ENCODE results near the gene BMP8B. TPM values are rescaled to one million over a fixed set of nuclear protein-coding genes. Genes with fewer than 3 reads are reported as not detected.

The BMP8B gene
- total RNA-seq, 1 donor from 2014 or later: 0.33 TPM

DNA sequence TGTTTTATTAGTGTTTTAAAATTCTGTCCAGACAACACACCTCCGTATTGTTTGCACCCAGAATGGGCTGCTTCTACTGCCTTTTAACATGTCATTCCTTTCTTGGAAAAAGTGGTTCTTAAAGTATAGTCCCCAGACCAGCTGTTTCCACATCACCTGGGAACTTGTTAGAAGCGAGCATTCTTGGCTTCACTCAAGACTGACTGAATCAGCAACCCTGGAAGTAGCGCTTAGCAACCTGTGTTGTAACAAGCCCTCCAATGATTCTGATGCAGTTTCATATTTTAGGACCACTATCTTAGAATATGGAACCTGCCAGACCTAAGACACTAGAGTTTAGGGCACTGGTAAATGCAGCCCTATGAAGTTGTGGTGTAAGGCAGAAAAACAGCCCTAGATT, 55.9 kb downstream of the BMP8B start:
- Histone ChIP-seq H3K4me3 (no peak overlapping the region), H3K27ac (replicated peaks) (no peak overlapping the region), H3K9me3 (replicated peaks) (no peaks in the 10 kb centered on the region), H3K4me1 (peaks cover 9% of the 10 kb centered on the region), H3K36me3 (no peaks in the 10 kb centered on the region), H3K27me3 (ENCODE audit: low read depth) (peaks cover 78% of the 10 kb centered on the region)
- DNase-seq: no peak
- TF ChIP-seq, protein P1, sequence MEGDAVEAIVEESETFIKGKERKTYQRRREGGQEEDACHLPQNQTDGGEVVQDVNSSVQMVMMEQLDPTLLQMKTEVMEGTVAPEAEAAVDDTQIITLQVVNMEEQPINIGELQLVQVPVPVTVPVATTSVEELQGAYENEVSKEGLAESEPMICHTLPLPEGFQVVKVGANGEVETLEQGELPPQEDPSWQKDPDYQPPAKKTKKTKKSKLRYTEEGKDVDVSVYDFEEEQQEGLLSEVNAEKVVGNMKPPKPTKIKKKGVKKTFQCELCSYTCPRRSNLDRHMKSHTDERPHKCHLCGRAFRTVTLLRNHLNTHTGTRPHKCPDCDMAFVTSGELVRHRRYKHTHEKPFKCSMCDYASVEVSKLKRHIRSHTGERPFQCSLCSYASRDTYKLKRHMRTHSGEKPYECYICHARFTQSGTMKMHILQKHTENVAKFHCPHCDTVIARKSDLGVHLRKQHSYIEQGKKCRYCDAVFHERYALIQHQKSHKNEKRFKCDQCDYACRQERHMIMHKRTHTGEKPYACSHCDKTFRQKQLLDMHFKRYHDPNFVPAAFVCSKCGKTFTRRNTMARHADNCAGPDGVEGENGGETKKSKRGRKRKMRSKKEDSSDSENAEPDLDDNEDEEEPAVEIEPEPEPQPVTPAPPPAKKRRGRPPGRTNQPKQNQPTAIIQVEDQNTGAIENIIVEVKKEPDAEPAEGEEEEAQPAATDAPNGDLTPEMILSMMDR (IDR thresholded peaks at IDR 0.05; ENCODE audit: borderline replicate concordance): no peak
- intact Hi-C loops (cut with micrococcal nuclease): no loop called here

DNA sequence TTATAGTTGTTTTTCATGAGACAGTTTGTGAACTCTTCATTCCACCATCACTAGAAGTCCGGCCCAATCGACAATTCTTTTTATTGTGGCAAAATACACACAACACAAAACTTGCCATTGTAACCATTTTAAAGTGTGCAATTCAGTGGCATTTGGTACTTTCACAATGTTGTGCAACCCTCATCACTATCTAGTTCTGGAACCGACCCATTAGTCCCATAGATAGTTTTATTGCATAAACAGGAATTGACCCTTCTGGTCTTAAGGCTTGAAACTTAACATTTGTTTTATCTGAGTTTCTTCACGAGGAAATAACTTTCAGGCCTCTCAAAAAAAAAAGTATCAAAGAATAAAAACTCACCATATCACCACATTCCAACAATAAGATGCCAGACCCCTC, 58.8 kb downstream of the BMP8B start:
- Histone ChIP-seq H3K27ac (replicated peaks) (no peak overlapping the region), H3K4me1 (peaks cover 9% of the 10 kb centered on the region), H3K36me3 (no peaks in the 10 kb centered on the region), H3K27me3 (ENCODE audit: low read depth) (peaks cover 93% of the 10 kb centered on the region), H3K9me3 (replicated peaks) (no peaks in the 10 kb centered on the region), H3K4me3 (no peak overlapping the region)
- DNase-seq: no peak
- TF ChIP-seq, protein P1 (IDR thresholded peaks at IDR 0.05; ENCODE audit: borderline replicate concordance): no peak
- intact Hi-C loops (cut with micrococcal nuclease): no loop called here

DNA sequence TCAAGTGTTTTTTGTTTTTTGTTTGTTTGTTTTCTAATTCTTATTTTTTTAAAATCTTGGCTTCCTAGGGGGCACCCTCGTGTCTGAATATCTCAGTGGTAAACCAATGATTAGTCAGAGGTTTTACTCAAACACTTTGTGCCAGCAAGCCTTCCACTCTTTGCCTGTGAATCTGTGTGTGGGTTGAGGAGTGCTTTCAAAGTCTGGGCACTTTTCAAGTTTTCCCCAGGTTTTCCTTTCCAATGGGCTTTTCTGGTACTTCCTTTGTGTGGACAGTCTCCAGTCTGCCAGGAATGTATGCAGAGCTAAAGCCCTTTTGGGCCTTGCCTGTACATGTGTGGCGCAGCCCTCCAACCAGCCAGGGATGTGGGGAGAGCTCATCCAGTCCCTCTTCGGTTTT, 59.6 kb downstream of the BMP8B start:
- no peaks in the 10 kb centered on the region for H3K36me3 ChIP-seq
- peaks cover 94% of the 10 kb centered on the region for H3K27me3 ChIP-seq (ENCODE audit: low read depth)
- no peak overlapping the region for H3K27ac ChIP-seq (replicated peaks)
- TF ChIP-seq, protein P1 (IDR thresholded peaks at IDR 0.05; ENCODE audit: borderline replicate concordance): no peak
- no peaks in the 10 kb centered on the region for H3K9me3 ChIP-seq (replicated peaks)
- H3K4me3 ChIP-seq: no peak overlapping the region
- intact Hi-C loops (cut with micrococcal nuclease): no loop called here
- H3K4me1 ChIP-seq: peaks cover 9% of the 10 kb centered on the region
- DNase-seq: no peak

DNA sequence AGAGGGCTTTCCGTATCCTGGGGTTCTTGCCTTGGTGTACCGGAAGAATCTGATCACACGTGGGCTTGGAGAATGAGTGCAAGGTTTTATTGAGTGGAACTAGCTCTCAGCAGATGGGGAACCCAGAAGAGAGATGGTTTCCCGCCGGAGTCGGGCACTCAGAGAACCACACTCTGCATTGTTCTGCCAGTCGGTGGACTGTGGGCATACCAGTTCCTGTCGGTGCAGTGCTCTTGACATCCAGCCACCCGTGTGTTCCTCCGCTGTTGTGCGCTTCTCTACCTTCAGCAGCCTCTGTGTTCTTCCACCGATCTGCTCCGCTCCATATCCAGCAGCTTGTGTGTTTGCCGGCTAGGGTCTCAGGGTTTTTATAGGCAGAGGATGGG, 60.7 kb downstream of the BMP8B start:
- no peak for DNase-seq
- intact Hi-C loops (cut with micrococcal nuclease): no loop called here
- TF ChIP-seq, protein P1 (IDR thresholded peaks at IDR 0.05; ENCODE audit: borderline replicate concordance): no peak
- Histone ChIP-seq H3K4me1 (peaks cover 1% of the 10 kb centered on the region), H3K9me3 (replicated peaks) (no peaks in the 10 kb centered on the region), H3K27me3 (ENCODE audit: low read depth) (peaks cover 88% of the 10 kb centered on the region), H3K36me3 (no peaks in the 10 kb centered on the region), H3K4me3 (no peak overlapping the region), H3K27ac (replicated peaks) (no peak overlapping the region)

DNA sequence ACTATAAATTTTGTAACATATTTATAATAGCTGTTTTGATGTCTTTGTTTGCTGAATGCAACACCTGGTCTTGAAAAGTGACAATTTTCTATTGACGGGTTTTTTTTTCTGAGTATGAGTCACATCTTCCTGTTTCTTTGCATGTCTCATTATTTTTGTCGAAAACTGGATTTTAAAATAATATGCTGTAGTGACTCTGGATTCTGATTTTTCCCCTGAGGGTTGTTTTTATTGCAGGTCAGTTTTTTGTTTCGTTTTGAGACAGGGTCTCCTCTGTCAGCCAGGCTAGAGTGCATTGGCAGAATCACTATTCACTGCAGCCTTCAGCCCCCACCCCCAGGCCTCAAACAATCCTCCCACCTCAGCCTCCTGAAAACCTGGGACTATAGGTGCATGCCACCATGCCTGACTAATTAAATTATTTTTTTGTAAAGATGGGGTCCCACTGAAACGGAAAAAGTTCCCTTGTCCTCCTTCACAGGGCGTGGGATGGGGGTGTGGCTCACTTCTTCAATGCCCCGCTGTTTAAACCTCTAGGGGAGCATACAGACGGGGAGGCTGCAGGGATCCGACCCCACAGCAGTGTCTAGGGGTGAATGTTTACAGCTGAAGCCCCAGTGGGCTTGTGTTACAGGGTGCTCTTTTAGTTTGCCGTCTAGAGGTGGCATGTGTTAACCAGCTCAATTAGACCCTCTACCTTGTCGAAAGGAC, 61.3 kb downstream of the BMP8B start:
- no peak for DNase-seq
- peaks cover 82% of the 10 kb centered on the region for H3K27me3 ChIP-seq (ENCODE audit: low read depth)
- intact Hi-C loops (cut with micrococcal nuclease): no loop called here

More for the DNA sequence above, 61.3 kb downstream of the BMP8B start:
- TF ChIP-seq, protein P1 (IDR thresholded peaks at IDR 0.05; ENCODE audit: borderline replicate concordance): no peak
- Histone ChIP-seq H3K4me3 (no peak overlapping the region), H3K36me3 (no peaks in the 10 kb centered on the region), H3K27ac (replicated peaks) (no peak overlapping the region), H3K9me3 (replicated peaks) (no peaks in the 10 kb centered on the region), H3K4me1 (no peaks in the 10 kb centered on the region)

Data from left ventricle myocardium inferior (tissue), 1 donor.